ENCODE measurements around the gene STK11IP. TPM values are rescaled to one million over a fixed set of nuclear protein-coding genes. Genes with fewer than 3 reads are reported as not detected.

Gene STK11IP
- total and polyA plus RNA-seq, 2 of the 4 experiments (the other 2 are of a cell fraction), result 14.5 to 19.7 TPM

GRCh38 chr2:219569635-219570034 is 28.0 kb upstream of the STK11IP start:
- no peak overlapping the region for H3K18ac ChIP-seq (ENCODE audit: low read depth, low read length)
- H3K9me1 ChIP-seq (ENCODE audit: insufficient read depth, low read length), result peaks cover 8% of the 10 kb centered on the region; the same call in 1 of the 2 replicates
- H3K23ac ChIP-seq (ENCODE audit: low read depth, low read length), result no peak overlapping the region
- H3K4me2 ChIP-seq (ENCODE audit: low read depth, low read length), result peak overlapping the region; percentile 68
- WGBS, 2 experiments (ENCODE audit: extremely low coverage in 2 of 2, insufficient read length in 1 of 2), result no CpG with 5 or more reads among the region's 6 CpGs
- H3K27me3 ChIP-seq (ENCODE audit: control insufficient read depth, insufficient read depth, low read length), result no peaks in the 10 kb centered on the region; the same call in 1 of the 2 replicates
- DNase-seq (no peak), ATAC-seq (ENCODE audit: low read depth) (no peak)
- no peak overlapping the region for H2AK5ac ChIP-seq (ENCODE audit: low read depth, low read length)
- peaks cover 8% of the 10 kb centered on the region; the same call in 1 of the 2 replicates for H4K20me1 ChIP-seq (ENCODE audit: insufficient read depth, low read length)
- H2AFZ ChIP-seq (replicated peaks; ENCODE audit: low read length, poor library complexity), result no peak overlapping the region
- H3K36me3 ChIP-seq (ENCODE audit: control insufficient read depth, insufficient read depth, low read length), result peaks cover 19% of the 10 kb centered on the region; the same call in 1 of the 2 replicates
- no peak overlapping the region for H2BK120ac ChIP-seq (ENCODE audit: low read depth, low read length)
- ChIA-PET CTCF (no interaction called here), POLR2A (ENCODE audit: unreplicated experiment) (no interaction called here)
- BruUV-seq (replicated peaks), result no TSS peak
- intact Hi-C loops (cut with micrococcal nuclease) (no loop called here), in situ Hi-C loops (cut with MboI; ENCODE audit: low sequenced_read_pairs) (no loop called here), dilution Hi-C loops (cut with HindIII; ENCODE audit: low sequenced_read_pairs, unreplicated experiment) (no loop called here)
- no peak overlapping the region; the same call in 1 of the 2 replicates for H3K4me3 ChIP-seq (ENCODE audit: insufficient read depth, low read depth, low read length)
- peaks cover 10% of the 10 kb centered on the region for H3K4me1 ChIP-seq (ENCODE audit: control insufficient read depth, insufficient read depth, low read length)
- no peaks in the 10 kb centered on the region for H3K9me3 ChIP-seq (ENCODE audit: control insufficient read depth, insufficient read depth, low read length)
- peak overlapping the region in 1 of 2 experiments; percentile 67; a peak in 1 of 4 replicates for H4K8ac ChIP-seq (ENCODE audit: low read depth in 2 of 2, low read length in 2 of 2)
- no peak overlapping the region for H4K5ac ChIP-seq (ENCODE audit: low read depth, low read length)
- no peak overlapping the region for H3K14ac ChIP-seq (replicated peaks; ENCODE audit: low read depth, low read length)
- no peak overlapping the region for H3K9ac ChIP-seq (ENCODE audit: low read depth, low read length)
- H2BK15ac ChIP-seq (ENCODE audit: low read depth, low read length), result no peak overlapping the region
- H3K4ac ChIP-seq (ENCODE audit: low read depth, low read length), result no peak overlapping the region
- H2BK5ac ChIP-seq (ENCODE audit: low read depth, low read length, poor library complexity, severe bottlenecking), result no peak overlapping the region
- H3K79me1 ChIP-seq (ENCODE audit: low read depth in 1 of 2, low read length in 2 of 2), result peaks cover 11 to 18% of the 10 kb centered on the region in 2 experiments
- no peak overlapping the region for H4K91ac ChIP-seq (ENCODE audit: insufficient read depth, low read depth, low read length)
- TF ChIP-seq CEBPB (IDR thresholded peaks at IDR 0.05; ENCODE audit: low read depth, low read length) (no peak), CHD1 (IDR thresholded peaks at IDR 0.05; ENCODE audit: low read depth, low read length) (no peak), MAFK (IDR thresholded peaks at IDR 0.05; ENCODE audit: low read depth, low read length) (peak; percentile 44), CTCF (conservative IDR thresholded peaks at IDR 0.05; ENCODE audit: low read depth, low read length) (no peak), ELK1 (IDR thresholded peaks at IDR 0.05; ENCODE audit: borderline replicate concordance, low read depth, low read length) (no peak), MAZ (IDR thresholded peaks at IDR 0.05; ENCODE audit: borderline replicate concordance, low read depth, low read length) (no peak)
- no peak overlapping the region for H2BK20ac ChIP-seq (ENCODE audit: low read depth, low read length)
- no peak overlapping the region for H3K27ac ChIP-seq (ENCODE audit: insufficient read depth, low read length)
- H3K56ac ChIP-seq (ENCODE audit: extremely low read depth, insufficient read depth, low read length), result no peak overlapping the region
- peak overlapping the region; percentile 94 for H2AK9ac ChIP-seq (replicated peaks; ENCODE audit: low read depth, low read length, poor library complexity)

Data from IMR-90 (cell line).